Astrocyte of the spinal cord (primary cell): Measurements from ENCODE around the gene MACROD2.

ENCODE experiments used
- DNase-seq: peaks from one replicate; pipeline ENCODE4 v3.0.0; 2011; ENCODE audit warnings: low read depth, low spot score
- H3K4me3 ChIP-seq: 2 replicates; pipeline ENCODE4 v1.5.1; 2011; ENCODE audit warnings: low read depth, mild to moderate bottlenecking, low read length, moderate library complexity
- in situ Hi-C: cut with HindIII; loops from 2 replicates; pipeline ENCODE4 v1.10.0; 2017; ENCODE audit warnings: low sequenced_read_pairs
- TF ChIP-seq, protein P1 (sequence below): IDR thresholded peaks from 2 replicates; pipeline ENCODE4 v1.5.1; 2012; ENCODE audit warnings: low read depth, mild to moderate bottlenecking, low read length, inconsistent platforms

Gene MACROD2

GRCh38 chr20:14313341-14314020 lies 318.2 kb downstream of the MACROD2 start:
- TF ChIP-seq, protein P1, sequence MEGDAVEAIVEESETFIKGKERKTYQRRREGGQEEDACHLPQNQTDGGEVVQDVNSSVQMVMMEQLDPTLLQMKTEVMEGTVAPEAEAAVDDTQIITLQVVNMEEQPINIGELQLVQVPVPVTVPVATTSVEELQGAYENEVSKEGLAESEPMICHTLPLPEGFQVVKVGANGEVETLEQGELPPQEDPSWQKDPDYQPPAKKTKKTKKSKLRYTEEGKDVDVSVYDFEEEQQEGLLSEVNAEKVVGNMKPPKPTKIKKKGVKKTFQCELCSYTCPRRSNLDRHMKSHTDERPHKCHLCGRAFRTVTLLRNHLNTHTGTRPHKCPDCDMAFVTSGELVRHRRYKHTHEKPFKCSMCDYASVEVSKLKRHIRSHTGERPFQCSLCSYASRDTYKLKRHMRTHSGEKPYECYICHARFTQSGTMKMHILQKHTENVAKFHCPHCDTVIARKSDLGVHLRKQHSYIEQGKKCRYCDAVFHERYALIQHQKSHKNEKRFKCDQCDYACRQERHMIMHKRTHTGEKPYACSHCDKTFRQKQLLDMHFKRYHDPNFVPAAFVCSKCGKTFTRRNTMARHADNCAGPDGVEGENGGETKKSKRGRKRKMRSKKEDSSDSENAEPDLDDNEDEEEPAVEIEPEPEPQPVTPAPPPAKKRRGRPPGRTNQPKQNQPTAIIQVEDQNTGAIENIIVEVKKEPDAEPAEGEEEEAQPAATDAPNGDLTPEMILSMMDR: no peak
- in situ Hi-C loops: no loop called here
- H3K4me3 ChIP-seq: no peak overlapping the region
- DNase-seq: no peak

DNA sequence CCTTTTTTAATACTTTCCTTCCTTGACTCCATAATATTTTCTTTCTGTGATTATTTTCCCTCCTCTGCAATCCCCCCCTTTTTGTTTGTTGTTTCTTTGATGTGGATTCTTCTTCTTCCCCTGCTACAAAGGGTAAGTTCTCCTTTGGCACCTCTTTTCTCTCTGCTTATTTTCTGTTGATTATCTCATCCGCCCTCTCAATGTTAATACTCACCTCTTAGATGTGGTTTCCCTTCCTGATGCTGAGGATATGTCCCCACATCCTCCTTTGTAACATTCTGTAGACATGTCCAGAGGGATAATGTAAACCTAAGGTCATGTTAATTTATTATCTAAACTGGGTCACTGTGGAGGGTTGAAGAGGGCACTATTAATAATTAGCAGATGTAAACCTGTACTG lies 324.4 kb downstream of the MACROD2 start:
- TF ChIP-seq, protein P1: no peak
- no peak for DNase-seq
- in situ Hi-C loops: no loop called here
- no peak overlapping the region for H3K4me3 ChIP-seq

GRCh38 chr20:14331646-14332045 lies 336.3 kb downstream of the MACROD2 start:
- in situ Hi-C loops: no loop called here
- DNase-seq: no peak
- TF ChIP-seq, protein P1: no peak
- H3K4me3 ChIP-seq: no peak overlapping the region

GRCh38 chr20:14332866-14333265 lies 337.6 kb downstream of the MACROD2 start:
- in situ Hi-C loops: no loop called here
- DNase-seq: no peak
- TF ChIP-seq, protein P1: no peak
- H3K4me3 ChIP-seq: no peak overlapping the region

- TF ChIP-seq, protein P1: no peak
- H3K4me3 ChIP-seq: no peak overlapping the region
- no peak for DNase-seq
- in situ Hi-C loops: no loop called here
Measured at GRCh38 chr20:14333721-14334120, 338.4 kb downstream of the MACROD2 start.

DNA sequence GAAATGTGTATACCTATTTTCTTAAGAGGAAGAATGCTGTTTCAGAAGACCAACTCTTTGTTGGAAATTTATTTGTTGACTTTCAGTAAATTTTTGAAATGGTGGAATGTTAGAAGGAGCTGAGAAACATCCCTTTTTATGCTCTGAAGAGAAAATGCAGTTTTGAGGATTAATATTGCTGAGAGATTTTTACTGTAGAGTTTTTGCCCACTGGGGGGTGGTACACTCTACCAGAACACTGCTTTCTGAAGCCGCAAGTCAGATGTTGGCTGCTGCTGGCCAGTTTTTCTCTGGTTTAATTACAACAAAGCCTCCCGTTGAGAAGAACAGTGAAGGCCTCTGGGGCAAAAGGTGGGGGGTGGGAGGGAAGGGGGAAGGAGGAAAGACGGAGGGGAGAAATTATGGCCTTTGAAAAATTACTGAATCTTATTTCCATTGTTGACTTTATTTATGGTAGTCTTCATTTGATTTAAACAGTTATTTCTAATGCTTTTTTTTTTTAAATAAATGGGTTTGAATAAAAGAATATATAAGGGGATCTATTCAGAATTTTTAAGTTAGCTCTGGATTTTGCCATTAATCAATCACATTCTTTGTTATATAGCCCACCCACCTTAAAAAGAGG lies 339.1 kb downstream of the MACROD2 start:
- TF ChIP-seq, protein P1: peak; percentile 44
- H3K4me3 ChIP-seq: no peak overlapping the region
- peak; percentile 67 for DNase-seq
- in situ Hi-C loops: no loop called here
